Transverse colon (tissue), 4 donors: ENCODE results near the gene FAM117B. TPM values are rescaled to one million over a fixed set of nuclear protein-coding genes. Genes with fewer than 3 reads are reported as not detected.

ENCODE experiments used
- DNase-seq: peaks from one replicate; pipeline ENCODE4 v3.0.0-alpha.2; 2019
- H3K27ac ChIP-seq, 4 donors: fragments of 200-600 bp; sonication (generic); 2 replicates each; pipeline ENCODE4 v1.5.1; 2016 to 2018; ENCODE audit warnings: inconsistent platforms in 4 of 4
- H3K27me3 ChIP-seq: fragments of 200-600 bp; sonication (generic); 2 replicates; pipeline ENCODE4 v1.5.1; 2017; ENCODE audit warnings: inconsistent platforms
- H3K36me3 ChIP-seq, 4 donors: fragments of 200-600 bp; sonication (generic); 2 replicates each; pipeline ENCODE4 v1.5.1; 2017 to 2019; ENCODE audit warnings: inconsistent platforms in 4 of 4
- H3K4me1 ChIP-seq, 4 donors: fragments of 200-600 bp; sonication (generic); 2 replicates each; pipeline ENCODE4 v1.5.1; 2017 to 2020; ENCODE audit warnings: inconsistent platforms in 4 of 4
- H3K4me3 ChIP-seq, 4 donors: fragments of 200-600 bp; sonication (generic); 1 replicate in 1 of 4; 2 replicates in 3 of 4; pipeline versions ENCODE4 v1.5.1 to v1.6.1; 2017 to 2019; ENCODE audit warnings: inconsistent platforms in 4 of 4
- H3K9me3 ChIP-seq, 2 donors: fragments of 200-600 bp; sonication (generic); 2 replicates each; pipeline ENCODE4 v1.5.1; 2017 to 2019; ENCODE audit warnings: inconsistent platforms in 2 of 2
- CTCF ChIP-seq, 5 experiments: fragments of 200-600 bp in 3 of 5; fragments of 450-650 bp in 2 of 5; sonication (generic) in 3 of 5; IDR thresholded peaks; 1 replicate in 2 of 5; 2 replicates in 3 of 5; pipeline ENCODE4 v1.5.1; 2016 to 2017; ENCODE audit warnings: antibody characterized with exemption in 5 of 5, inconsistent platforms in 3 of 5, mild to moderate bottlenecking in 2 of 5, moderate library complexity in 1 of 5
- EP300 ChIP-seq: sonication (generic); formaldehyde crosslinking; IDR thresholded peaks from one replicate; pipeline ENCODE4 v1.6.1; 2017; ENCODE audit warnings: antibody characterized with exemption, low read depth
- POLR2A ChIP-seq: fragments of 450-650 bp; IDR thresholded peaks from one replicate; pipeline ENCODE4 v1.6.1; 2016; ENCODE audit warnings: antibody characterized with exemption, mild to moderate bottlenecking, moderate library complexity
- POLR2AphosphoS5 ChIP-seq, 3 donors: sonication (generic); formaldehyde crosslinking; IDR thresholded peaks; one replicate each; pipeline ENCODE4 v1.6.1; 2016; ENCODE audit warnings: antibody characterized with exemption in 3 of 3
- WGBS, 2 donors: methylation state at CpG; one replicate each; pipeline ENCODE4 v1.1.5; 2018; ENCODE audit warnings: low coverage in 1 of 2; 5-methylcytosine and 5-hydroxymethylcytosine counted together
- in situ Hi-C, 4 donors: fragments of 200-750 bp; cut with MboI; loops; one replicate each; pipeline versions ENCODE4 v1.15.0 to v1.15.1; 2017; ENCODE audit warnings: low sequenced_read_pairs in 3 of 4, low pct_ligation_motif_present in 1 of 4, low pct_unique_long_range_greater_than_20kb in 1 of 4
- intact Hi-C: fragments of 100-400 bp; cut with DNase I; formaldehyde crosslinking; loops from one replicate; pipeline ENCODE4 v1.15.1; 2023; ENCODE audit warnings: low total_unique reads
- total RNA-seq, 4 donors: library from RNA; depleted of rRNA; stranded (reverse); fragments of >200 nt; gene quantifications; one replicate each; pipeline ENCODE4 v1.1.0, GENCODE V29; 2016

FAM117B gene
- total RNA-seq, 4 donors from 2014 or later, result 11.1 to 21.3 (median 18.1) TPM

GRCh38 chr2:202689459-202689858 lies 54.7 kb downstream of the FAM117B start:
- no peak overlapping the region for H3K27ac ChIP-seq
- no peaks in the 10 kb centered on the region for H3K9me3 ChIP-seq
- H3K36me3 ChIP-seq, result no peaks in the 10 kb centered on the region
- WGBS, 2 donors, result 92% methylated on average over 2 of the region's 2 CpGs; no CpG with 5 or more reads in 1 of the 2 donors
- no peak for TF ChIP-seq POLR2AphosphoS5 (IDR thresholded peaks at IDR 0.05)
- TF ChIP-seq CTCF (IDR thresholded peaks at IDR 0.05), result no peak
- TF ChIP-seq EP300, result no peak
- TF ChIP-seq POLR2A, result no peak
- in situ Hi-C loops, result no loop called here
- H3K4me1 ChIP-seq, result peaks cover 0 to under 1% (median 0%) of the 10 kb centered on the region in 4 donors
- H3K4me3 ChIP-seq, result no peak overlapping the region
- H3K27me3 ChIP-seq, result no peaks in the 10 kb centered on the region
- intact Hi-C loops, result no loop called here
- no peak for DNase-seq

- Histone ChIP-seq H3K9me3 (no peaks in the 10 kb centered on the region), H3K27me3 (no peaks in the 10 kb centered on the region), H3K27ac (no peak overlapping the region), H3K36me3 (no peaks in the 10 kb centered on the region), H3K4me1 (peaks cover 0 to 4% (median 0%) of the 10 kb centered on the region in 4 donors), H3K4me3 (no peak overlapping the region)
- TF ChIP-seq CTCF (IDR thresholded peaks at IDR 0.05) (no peak), EP300 (no peak), POLR2A (no peak), POLR2AphosphoS5 (IDR thresholded peaks at IDR 0.05) (no peak)
- intact Hi-C loops, result no loop called here
- 57 to 83% methylated on average over 1 to 2 of the region's 2 CpGs for WGBS, 2 donors
- in situ Hi-C loops, result no loop called here
- no peak for DNase-seq
Measured at GRCh38 chr2:202689898-202690297, 55.1 kb downstream of the FAM117B start.

- Histone ChIP-seq H3K9me3 (no peaks in the 10 kb centered on the region), H3K4me1 (peaks cover 0 to 5% (median 0%) of the 10 kb centered on the region in 4 donors), H3K4me3 (no peak overlapping the region), H3K27ac (no peak overlapping the region), H3K27me3 (no peaks in the 10 kb centered on the region), H3K36me3 (no peaks in the 10 kb centered on the region)
- in situ Hi-C loops, result no loop called here
- intact Hi-C loops, result no loop called here
- DNase-seq, result no peak
- WGBS, 2 donors, result 71 to 84% methylated on average over 2 to 3 of the region's 3 CpGs
- TF ChIP-seq CTCF (IDR thresholded peaks at IDR 0.05) (no peak), EP300 (no peak), POLR2AphosphoS5 (IDR thresholded peaks at IDR 0.05) (no peak), POLR2A (no peak)
Measured at GRCh38 chr2:202690321-202690900, 55.6 kb downstream of the FAM117B start.

- in situ Hi-C loops, result no loop called here
- H3K27me3 ChIP-seq, result no peaks in the 10 kb centered on the region
- no peak overlapping the region for H3K4me3 ChIP-seq
- TF ChIP-seq POLR2AphosphoS5 (IDR thresholded peaks at IDR 0.05) (no peak), EP300 (no peak), CTCF (IDR thresholded peaks at IDR 0.05) (no peak), POLR2A (no peak)
- intact Hi-C loops, result no loop called here
- peaks cover 0 to 3% (median 0%) of the 10 kb centered on the region in 4 donors for H3K36me3 ChIP-seq
- H3K27ac ChIP-seq, result no peak overlapping the region
- H3K4me1 ChIP-seq, result peaks cover 0 to 5% (median 0%) of the 10 kb centered on the region in 4 donors
- no peak for DNase-seq
- H3K9me3 ChIP-seq, result no peaks in the 10 kb centered on the region
- 83 to 92% methylated on average over 3 to 4 of the region's 4 CpGs for WGBS, 2 donors
Measured at GRCh38 chr2:202693503-202693902, 58.7 kb downstream of the FAM117B start.
